NCI-H69 (cell line): ENCODE data around the gene PCARE.
A peak's percentile ranks its signal among the peaks of the same experiment; 100 is the strongest.

Experiments used
- DNase-seq: peaks from one replicate; lab custom pipeline; 2025; lab: John Stamatoyannopoulos, UW

PCARE gene

DNA sequence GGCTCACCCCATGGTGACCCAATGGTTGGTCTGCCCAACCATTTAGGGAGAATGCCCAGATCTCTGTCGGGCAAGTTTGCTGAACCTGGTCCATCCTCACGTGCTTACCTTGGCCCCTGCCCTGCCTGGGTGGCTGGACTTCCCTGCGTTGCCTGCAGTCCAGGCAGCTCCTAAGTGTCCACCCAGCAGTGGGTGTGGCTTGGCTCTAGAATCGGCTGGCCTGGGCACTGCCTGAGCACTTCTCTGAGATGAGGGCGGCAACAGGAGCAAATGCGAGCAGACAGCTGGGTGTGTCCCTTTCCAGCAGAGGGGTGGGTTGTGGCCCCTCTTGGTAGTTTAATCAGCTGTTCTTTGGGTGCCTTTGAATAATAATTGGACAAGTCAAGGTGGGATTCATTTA is 11.3 kb downstream of the PCARE start:
- DNase-seq = no peak

DNA sequence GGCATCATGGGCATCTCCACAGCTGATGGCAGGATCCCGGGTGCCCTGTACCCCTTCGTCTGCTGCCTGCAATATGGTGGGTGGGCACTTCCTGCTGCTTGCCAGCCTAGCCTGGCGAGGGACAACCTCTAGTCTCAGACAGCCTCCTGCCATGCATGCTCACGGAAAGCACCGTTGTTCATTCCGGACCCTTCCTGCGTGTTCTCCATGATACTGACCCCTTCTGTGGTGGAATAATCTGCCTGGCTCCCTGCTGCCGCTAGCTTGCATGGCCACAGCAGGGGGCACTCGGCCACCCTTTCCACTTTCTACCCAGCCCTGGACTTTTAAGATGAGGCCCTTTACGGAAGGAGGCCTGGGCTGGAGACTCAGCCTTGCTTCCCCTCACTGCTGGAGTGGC is 12.0 kb downstream of the PCARE start:
- DNase-seq = no peak

DNA sequence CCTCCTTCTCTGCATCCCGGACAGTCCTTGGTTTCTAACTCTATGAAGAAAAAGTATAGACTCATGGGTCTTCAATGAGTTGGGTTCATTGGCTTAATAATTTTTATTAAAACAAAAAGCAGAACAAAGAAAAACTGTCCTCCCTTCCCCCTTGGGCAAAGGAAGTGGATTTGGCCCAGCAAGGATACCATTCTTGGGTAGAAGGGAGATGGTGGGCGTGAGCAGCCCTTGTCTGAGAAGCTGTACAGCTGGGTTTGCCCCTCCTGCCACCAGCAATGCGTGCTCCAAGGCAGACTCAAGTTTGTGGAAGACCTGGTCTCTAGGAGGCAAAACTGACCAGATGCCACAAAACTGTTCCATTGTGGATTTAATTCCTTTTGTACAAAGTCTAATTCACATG is 12.7 kb downstream of the PCARE start:
- DNase-seq = peak; percentile 7

DNA sequence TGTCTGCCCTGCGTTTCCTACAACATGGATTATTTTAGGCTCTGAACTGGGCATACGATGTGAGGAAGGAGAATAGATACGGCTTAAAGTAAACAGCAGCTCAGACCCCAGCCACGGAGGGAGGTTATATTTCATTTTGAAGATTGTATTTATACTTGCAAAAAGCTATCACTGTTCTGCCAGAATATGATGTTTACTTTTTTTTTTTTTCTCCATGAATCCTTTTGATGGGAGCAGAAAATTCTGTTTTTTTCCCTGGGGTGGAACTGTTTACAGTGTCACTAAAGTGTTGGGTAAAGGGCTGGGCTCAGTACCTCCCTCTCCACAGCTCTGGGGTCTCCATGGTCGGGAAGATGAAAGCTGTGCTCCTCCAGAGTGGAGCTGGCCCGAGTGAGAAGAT is 13.1 kb downstream of the PCARE start:
- DNase-seq = no peak

DNA sequence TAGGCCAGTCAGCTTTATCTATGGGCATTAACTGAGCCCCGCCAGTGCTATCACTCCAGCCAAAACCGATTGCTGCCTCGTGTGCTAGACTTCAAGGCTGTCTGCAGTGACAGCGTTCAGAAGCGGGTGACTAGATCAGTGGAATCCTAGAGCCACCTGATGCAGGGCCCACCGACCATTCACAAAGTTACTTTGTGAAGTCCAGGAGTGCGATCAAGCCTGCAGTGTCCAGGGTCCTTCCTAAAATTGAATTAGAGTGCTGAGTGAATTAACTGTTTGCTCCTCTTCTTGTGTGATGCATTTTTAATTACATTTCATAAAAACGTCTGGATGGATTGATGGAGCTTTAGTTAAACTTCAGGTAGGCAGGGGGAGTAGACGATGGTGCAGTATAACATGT is 13.9 kb downstream of the PCARE start:
- no peak for DNase-seq

DNA sequence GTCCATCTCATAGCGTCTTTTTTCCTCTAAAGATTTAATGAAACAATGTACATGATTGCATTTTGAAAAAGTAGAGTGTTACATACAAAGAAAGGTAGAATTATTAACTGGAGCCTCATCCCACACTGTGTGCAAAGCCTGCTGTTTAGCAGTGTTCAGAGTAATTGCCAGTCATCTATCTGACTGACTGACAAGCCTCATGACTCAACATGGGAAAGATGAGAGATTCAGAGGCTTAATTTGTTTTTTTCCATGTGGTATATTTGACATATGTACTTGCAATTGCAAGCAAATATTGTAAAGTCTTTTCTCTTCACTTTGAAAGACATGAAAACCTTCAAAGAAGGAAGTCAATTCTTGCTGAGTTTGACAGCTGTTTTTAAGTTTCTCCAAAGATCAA is 14.7 kb downstream of the PCARE start:
- DNase-seq = peak; percentile 13

DNA sequence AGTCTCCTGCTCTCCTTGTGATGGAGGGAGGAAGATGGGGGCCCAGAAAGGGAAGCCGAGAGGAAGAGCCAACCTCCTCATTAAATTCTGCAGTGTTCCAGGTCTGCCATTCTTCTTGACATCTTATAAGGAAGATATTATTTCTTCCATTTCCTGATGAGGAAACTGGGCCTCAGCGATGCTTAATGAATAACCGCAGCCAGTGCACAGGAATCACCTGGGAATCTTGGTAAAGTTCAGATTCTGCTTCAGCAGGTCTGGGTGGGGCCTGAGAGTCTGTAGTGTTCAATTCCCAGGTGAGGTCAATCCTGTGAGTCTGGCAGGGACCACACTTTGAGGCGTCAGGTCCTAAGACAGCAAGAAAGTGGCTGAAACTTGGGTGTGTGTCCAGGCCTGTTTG is 17.3 kb downstream of the PCARE start:
- no peak for DNase-seq

DNA sequence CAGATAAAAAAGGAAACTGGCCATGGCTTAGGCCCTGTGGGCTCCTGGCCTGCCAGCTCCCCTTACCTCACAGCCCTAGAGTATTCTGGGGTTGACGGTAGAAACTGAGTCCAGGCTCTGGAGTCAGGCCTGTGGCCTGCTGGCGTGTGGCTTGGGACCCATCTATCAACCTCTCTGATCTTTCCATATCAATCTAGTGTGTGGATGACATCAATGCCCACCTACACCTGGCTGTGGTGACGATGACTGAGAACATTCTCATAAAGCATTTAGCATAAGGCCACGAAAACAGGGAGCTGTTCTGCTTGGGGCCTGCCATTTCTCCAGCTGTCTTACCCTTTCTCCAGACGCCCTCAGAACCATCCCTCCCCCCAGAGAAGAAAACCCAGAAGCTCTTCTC is 17.9 kb downstream of the PCARE start:
- DNase-seq = no peak

DNA sequence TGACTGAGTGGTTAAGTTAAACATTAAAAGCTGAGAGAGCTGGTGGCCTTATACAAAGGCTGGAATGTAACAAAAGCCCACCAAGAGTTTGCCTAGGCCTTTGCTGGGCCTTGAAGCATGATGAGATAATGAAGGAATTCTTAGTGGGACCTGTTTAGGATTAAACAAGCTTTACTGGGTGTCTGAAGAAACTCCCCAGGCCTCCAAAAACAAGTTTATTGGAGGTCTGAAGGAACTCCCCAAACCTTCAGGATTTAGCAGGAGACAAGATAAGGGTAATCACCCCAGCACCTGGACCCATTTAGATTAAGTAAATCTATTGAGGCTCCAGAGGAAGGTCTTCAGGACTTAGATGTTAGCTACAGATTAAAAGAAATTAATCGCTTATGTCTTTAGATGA is 18.7 kb downstream of the PCARE start:
- no peak for DNase-seq

DNA sequence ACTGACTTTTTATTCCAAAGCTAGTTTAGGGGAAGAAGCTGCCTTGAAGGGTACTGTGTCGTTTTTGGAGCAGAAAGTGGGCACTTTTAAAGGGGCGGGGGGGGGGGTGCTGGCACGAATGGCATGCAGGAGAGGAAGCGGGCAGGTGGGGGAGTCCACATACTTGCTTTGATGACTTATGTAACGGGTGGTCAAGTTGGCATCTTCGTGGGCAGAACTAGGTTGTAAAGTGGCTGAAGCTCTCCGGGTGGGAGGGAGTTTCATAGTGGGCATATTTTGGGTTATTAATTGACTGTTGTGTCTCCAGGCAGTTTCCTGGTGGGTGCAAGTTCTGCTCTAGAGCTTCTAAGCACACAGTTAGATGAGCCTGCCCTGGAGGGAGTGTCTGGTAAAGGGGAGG is 19.9 kb downstream of the PCARE start:
- no peak for DNase-seq

DNA sequence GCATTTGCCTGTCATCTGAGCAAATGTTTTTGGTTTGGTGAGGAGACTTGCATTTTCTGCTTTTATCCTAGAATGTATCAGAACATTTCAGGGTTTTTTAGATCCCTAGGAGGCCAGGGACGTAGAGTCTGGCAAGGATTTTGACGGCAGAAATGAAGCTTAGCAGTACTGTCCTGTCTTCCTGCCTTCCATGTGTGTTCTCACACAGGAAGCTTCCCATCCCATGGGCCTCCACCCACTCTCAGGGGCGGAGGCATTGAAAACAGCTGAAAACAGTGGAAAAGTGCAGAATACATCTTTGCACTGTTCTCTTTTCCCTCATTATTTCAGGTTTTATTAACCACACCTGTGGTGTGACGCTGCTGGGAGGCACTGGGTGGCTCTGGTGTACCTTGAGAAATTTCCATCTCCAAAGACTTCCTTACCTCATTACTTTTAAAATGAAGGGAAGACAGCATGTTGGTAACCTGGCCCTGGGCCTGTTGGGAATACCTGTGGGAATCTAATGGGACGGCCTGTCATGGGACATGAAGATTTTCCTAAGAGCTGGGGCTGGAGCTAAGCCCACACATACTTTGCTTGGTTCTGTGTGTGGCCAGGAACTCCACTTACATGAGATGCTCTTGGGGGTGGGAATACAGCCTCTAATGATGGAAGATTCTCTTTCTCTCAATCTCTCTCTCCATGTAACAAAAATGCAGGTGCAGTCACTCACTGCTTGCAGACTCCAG is 20.5 kb downstream of the PCARE start:
- DNase-seq = peak; percentile 17

DNA sequence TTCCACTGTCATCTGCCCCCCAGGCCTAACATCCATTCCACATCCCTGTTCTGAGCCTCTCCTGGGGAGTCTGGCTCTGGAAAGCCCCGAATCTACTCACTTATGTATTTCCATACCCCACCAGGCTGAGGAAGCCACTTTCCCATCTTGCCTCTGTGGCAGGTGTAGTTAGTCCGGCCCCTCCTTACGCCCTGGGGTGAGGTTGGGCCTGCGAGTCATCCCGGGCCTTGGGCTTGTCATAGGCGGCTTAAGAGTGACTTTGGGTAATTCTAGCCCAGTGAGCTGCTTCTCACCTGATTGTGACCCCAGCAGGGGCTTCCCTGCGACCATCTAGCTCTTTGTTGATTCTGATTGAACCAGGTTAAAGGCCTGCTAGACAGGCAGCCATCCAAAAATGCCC is 21.1 kb downstream of the PCARE start:
- peak; percentile 65 for DNase-seq

DNA sequence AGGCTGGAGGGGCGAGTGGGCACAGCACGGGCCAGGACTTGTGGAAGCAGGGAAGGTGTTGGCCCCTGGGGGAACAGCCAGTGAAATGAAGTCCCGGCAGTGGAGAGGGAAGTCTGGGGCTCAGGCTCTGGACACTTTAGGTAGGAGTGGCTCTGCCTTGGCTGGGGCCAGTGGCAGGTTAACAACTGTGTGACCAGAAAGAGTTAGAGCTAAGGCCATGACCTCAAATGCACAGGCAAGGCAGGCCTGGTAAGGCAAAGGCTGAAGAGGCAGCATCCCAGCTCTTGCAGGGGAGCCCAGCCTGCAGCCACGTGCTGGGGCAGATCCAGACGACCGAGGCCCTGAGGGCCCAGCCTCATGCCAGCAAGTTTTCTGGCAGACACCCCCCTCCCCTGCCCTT is 21.5 kb downstream of the PCARE start:
- DNase-seq = no peak

DNA sequence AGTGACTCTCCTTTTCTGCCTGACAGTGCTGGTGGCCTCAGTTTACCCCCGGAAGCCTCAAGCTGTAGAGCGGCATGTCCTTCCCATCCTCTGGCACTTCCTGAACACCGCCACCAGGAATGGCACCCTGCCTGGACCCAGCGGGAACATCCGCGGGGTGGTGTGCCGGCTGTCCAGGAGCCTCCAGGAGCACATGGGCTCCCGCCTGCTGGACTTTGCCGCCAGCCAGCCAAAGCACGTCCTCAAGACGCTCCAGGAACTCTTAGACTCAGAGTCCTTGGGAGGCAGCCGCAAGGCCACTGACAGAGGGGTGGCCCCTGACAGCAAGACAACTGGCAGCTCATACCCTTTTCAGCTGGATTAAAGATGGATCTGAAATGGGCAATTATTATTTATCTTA is 22.6 kb downstream of the PCARE start:
- no peak for DNase-seq

DNA sequence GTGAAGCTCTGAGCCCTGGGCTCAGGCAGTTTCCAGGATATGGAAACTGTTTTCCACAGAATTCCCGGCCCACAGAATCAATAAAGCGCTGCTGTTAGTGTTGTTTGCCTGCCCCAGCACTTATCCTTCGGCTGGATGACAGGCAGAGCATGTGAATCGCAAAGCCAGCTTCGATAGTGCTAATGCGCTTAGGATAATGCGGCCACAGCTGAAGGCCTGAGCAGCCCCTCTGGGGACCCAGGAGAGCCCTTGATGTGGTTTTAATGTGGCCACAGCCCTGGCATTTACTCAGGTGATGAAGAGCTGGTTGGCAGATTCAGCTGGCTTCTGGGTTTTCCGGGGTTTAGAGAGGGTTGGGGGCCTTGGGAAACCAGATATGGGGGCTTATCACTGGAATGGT is 23.7 kb downstream of the PCARE start:
- DNase-seq = no peak

DNA sequence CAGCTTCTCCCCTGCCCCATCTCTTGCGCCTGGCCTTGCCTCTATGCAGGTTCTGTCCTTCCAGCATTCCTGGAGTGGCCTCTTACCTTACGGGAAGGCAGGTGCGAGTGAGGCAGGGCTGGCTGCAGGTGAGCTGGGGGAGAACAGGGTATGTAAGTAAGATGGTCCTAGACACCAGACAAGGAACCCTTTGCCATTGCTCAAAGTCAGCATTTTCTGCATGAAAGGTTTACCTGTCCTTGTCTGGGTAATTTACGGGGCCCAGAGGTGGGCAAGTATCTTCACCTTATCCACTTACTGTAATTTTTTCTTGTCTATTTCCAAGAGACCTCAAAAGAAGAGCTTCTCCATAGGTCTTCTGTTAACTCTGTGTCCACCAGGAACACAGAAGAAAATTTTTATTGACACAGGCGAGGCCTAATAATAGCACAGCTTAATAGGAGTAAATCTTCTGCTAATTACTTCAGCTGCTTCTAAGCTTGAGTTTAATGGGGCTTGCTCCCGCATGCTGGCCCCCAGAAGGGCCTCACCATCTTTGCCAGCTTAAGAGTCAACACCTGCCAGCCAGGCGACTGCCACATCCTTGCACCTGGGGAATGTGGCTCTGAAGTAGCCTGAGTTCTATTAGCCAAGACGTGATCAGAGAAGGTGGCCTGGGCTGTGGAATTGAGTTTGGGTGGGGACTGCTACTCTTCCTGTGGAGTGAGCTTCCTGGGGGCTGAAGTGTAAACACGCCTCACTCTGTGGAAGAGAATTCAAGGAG is 27.1 kb downstream of the PCARE start:
- DNase-seq = peak; percentile 28

DNA sequence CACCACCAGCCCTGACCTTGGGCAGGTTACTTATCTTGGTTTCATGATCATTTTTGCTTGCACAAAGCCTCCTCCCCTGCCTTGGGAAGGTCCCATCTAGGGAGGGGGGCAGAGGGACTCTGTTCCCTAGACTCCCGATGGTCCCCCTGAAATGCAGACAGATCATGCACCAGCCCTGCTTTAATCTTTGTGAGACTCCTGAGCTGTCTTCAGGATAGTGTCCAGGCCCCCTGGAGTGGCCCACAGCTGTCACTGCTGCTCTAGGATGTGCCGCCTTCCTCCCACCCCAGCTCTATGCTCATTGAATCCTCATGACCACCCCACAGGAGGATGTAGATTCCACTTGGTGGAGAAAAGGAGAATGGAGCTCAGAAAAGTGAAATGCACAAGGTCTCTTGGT is 28.0 kb downstream of the PCARE start:
- DNase-seq = peak; percentile 31

DNA sequence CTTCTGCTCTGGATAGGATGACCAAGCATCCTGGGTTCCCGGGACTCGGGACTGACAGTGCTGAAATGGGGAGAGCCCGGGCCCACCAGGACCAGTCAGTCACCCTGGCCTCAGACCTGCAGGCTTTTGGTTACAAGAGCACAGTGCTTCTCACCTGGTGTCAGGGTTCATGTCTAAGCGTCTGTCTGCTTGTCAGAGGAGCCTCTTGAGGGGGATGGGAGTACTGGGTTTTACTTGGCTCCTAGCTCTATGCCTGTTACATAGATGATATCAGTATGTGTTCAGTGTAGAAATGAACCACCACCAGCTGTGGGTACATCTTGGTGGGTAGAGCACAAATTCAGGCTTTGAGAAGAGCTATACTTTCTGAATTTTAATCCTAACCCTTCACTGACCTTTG is 29.9 kb downstream of the PCARE start:
- DNase-seq = no peak

DNA sequence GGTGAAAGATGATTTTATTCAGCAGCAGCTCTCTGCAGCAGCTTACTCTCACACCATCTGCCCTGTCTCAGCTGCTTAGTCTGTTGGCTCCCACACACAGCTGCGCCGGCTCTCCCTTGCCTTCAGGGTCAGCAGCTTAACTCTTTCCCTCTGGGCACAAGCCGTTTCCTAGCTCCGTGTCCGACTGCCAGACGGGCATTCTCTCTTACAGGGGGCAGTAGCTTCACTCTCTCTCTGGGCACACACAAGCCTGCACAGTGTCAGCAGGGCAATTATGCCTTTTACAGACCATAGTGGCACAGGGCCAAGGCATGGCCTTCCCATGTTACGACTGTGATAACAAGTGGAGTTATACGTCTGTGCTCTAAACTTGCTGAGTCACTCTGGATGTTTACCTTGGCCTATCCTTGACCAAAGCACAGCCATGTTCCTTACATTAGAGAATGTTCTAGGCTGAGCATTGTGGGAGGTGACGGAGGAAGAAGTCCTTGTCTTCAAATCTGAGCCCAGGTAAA is 31.7 kb downstream of the PCARE start:
- peak; percentile 86 for DNase-seq

DNA sequence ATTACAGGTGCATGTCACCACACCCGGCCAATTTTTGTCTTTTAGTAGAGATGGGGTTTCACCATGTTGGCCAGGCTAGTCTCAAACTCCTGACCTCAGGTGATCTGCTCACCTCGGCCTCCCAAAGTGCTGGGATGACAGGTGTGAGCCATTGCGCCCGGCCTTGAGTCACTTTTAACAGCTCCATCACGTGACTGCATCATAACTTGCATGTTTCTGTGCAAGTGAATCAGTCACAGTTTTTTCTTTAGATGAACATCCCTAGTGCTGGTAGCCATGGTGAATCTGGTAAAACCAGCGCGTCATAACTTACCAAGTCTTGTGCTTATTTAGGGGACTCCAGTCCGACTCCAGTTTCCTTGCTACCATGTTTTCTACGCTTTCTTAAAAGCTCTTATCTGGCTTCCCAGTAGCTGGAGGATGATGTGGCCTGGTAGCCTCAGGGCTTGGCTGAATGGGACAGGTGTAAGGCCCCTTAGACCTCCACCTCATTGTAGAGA is 33.1 kb downstream of the PCARE start:
- no peak for DNase-seq

DNA sequence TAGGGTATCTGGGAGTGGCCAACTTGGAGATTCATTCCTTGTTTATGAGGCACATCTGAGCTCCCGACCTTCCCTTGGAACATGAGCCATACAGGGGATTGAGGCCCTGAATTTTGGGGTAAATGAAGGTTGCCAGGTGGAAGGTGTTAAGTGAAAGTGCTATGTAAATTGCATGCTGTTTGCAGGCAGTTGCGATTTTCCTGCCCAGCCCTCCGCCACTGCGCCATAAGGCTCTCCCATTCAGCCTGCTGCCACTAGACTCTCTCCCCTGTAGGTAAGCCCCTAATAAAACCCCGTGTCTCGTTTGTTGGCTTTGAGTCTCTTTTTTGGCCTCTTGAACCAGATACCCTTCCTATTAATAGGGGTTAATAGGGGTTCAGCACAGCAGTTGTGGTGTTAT is 33.8 kb downstream of the PCARE start:
- peak; percentile 7 for DNase-seq

DNA sequence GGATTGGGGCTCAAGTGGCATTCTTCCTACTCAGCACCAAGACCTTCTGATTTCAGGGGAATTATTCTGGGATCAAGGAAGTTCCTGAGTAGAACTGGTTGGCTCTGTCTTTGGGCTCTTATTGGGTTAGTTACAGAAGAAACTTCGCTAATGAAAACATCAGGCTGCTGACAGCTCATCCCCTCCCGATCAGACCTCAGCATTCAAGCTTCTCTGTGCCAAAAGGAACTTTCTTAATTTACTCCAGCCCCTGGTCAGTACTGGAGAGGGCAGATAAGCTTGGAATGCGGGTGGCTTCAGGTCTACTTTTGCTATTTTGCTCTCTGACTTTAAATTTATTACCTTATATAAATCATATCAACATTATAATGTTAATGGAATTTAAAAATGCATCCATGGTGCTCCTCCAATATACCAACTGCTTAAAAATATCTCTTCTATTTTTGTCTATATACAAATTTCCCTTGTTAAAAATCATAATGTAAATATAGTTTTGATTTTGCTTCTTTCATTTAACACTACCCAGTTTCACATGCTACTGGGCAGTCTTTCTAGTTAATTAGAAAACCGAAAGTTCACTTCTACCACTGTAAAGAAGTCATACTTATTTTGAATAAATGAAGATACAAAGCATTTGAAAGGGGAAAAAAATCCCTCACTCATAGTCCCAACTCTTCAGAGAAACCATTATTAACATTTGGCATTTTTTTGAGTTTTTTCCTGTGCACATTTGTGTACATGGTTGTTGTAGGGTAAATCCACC is 34.4 kb downstream of the PCARE start:
- no peak for DNase-seq
